T-helper 1 cell treated with Interleukin-12 subunit alpha and Interleukin-12 subunit beta and Interleukin-4 antibody, amounts not matched to agents 30 μg/mL and 1 μg/mL, for 36 hours (primary cell): ENCODE data around the gene RBM42.

ENCODE experiments used
- H3K27ac Mint-ChIP-seq: one replicate; pipeline ENCODE4 v1.8.0; 2021; ENCODE audit warnings: mild to moderate bottlenecking, mixed read lengths
- H3K27me3 Mint-ChIP-seq: one replicate; pipeline ENCODE4 v1.8.0; 2021; ENCODE audit warnings: low read depth, mixed read lengths
- H3K36me3 Mint-ChIP-seq: one replicate; pipeline ENCODE4 v1.8.0; 2021; ENCODE audit warnings: low read depth, mixed read lengths
- H3K4me1 Mint-ChIP-seq: one replicate; pipeline ENCODE4 v1.8.0; 2021; ENCODE audit warnings: low read depth, mixed read lengths
- H3K4me3 Mint-ChIP-seq: one replicate; pipeline ENCODE4 v1.8.0; 2021; ENCODE audit warnings: mild to moderate bottlenecking, moderate library complexity, mixed read lengths
- H3K9me3 Mint-ChIP-seq: one replicate; pipeline ENCODE4 v1.8.0; 2021; ENCODE audit warnings: mixed read lengths

Gene RBM42

DNA sequence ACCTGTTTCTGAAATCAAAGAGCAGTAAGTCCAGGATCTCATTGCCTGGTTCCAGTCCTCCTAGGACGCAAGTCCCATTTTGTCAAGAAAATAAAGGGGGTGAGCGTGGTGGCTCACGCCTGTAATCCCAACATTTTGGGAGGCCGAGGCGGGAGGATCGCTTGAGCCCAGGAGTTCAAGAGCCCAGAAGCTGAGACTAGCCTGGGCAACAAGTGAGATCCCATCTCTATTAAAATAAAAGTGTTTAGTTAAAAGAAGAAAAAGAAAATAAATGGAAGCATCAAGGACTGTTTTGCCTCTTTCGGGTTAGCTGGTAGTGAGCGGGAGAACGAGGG is 16.6 kb upstream of the RBM42 start:
- H3K36me3 Mint-ChIP-seq = peaks cover 10% of the 10 kb centered on the region

DNA sequence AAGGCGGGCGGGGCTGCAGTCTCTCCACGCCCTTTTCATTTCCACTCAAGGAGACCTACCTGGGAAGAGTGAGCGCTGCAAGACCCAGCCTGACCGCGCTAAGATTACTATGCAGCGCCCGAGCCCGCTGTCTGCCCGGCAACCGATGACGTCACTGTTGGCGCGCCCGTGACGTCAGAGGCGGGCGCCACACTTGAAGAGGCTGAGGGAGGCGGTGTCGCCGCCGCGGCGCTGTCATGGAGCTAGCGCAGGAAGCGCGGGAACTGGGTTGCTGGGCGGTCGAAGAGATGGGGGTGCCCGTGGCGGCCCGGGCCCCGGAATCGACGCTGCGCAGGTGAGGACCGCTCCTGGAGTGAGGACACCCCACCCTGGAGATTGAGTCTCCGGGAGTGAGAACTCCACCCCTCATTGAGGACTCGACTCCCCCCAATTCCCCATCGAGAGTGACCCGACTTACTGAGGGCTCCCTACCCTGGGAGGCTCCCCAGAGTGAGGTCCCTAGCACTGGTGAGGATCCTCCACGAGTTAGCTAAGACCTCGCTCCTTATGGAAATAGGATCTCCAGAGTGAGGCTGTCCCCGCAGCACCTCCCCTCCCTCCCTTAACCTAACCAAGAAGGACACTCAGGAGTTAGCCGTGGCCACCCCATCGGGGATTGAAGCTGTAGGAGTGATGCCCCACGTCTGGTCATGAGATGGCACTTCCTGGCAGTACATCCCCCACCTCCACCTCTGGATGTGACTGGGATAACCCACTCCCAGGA is 16.1 kb upstream of the RBM42 start, which contains the start of gene HAUS5:
Gene HAUS5 (plus strand): TSS at position 177 of the 763 bp plus-strand sequence. CDS start 60 bp downstream, at position 237.
- Mint-ChIP-seq H3K4me3 (peak within 1 kb of the TSS; percentile 87), H3K36me3 (peaks cover 10% of the 10 kb centered on the region), H3K27me3 (no peaks in the 10 kb centered on the region), H3K27ac (peak within 1 kb of the TSS; percentile 93), H3K4me1 (peaks cover 23% of the 10 kb centered on the region), H3K9me3 (peaks cover 13% of the 10 kb centered on the region)

More for the DNA sequence above, 16.6 kb upstream of the RBM42 start:
- Mint-ChIP-seq H3K9me3 (peaks cover 13% of the 10 kb centered on the region), H3K27me3 (no peaks in the 10 kb centered on the region), H3K4me3 (peak overlapping the region; percentile 87), H3K27ac (peak overlapping the region; percentile 93), H3K4me1 (peaks cover 23% of the 10 kb centered on the region)

DNA sequence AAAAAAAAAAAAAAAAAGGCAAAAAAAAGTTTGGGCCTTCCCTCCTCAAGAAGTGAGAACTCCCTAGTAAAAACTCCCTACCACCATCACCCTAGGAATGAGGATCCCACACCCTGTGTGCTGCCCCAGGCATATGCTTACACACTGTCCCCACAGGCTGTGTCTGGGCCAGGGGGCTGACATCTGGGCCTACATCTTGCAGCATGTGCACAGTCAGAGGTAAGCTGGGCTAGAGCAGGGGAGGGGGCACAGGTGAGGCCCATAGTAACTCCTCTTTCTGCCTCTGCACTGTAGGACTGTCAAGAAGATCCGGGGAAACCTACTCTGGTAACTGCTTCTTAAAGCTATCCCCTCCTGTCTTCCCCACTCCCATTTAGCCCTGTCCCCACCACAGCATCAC is 15.3 kb upstream of the RBM42 start:
- H3K36me3 Mint-ChIP-seq = peaks cover 4% of the 10 kb centered on the region
- peaks cover 7% of the 10 kb centered on the region for H3K9me3 Mint-ChIP-seq
- peaks cover 23% of the 10 kb centered on the region for H3K4me1 Mint-ChIP-seq
- peak overlapping the region; percentile 77 for H3K27ac Mint-ChIP-seq
- H3K4me3 Mint-ChIP-seq = peak overlapping the region; percentile 87
- H3K27me3 Mint-ChIP-seq = no peaks in the 10 kb centered on the region

DNA sequence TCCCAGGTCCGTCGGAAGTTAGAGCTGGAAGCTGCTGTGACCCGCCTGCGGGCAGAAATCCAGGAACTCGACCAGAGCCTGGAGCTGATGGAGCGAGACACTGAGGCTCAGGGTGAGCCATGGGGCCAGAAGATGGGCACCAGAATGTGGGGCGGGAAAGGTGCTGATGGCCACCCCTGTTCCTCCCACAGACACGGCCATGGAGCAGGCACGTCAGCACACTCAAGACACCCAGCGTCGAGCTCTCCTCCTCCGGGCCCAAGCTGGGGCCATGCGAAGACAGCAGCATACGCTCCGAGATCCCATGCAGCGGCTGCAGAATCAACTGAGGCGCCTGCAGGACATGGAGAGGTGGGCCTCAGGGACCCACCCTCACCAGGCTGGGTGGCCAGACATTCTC is 13.8 kb upstream of the RBM42 start:
- Mint-ChIP-seq H3K4me1 (peaks cover 16% of the 10 kb centered on the region), H3K4me3 (no peak overlapping the region), H3K9me3 (no peaks in the 10 kb centered on the region), H3K27ac (no peak overlapping the region), H3K27me3 (no peaks in the 10 kb centered on the region), H3K36me3 (peaks cover 2% of the 10 kb centered on the region)

DNA sequence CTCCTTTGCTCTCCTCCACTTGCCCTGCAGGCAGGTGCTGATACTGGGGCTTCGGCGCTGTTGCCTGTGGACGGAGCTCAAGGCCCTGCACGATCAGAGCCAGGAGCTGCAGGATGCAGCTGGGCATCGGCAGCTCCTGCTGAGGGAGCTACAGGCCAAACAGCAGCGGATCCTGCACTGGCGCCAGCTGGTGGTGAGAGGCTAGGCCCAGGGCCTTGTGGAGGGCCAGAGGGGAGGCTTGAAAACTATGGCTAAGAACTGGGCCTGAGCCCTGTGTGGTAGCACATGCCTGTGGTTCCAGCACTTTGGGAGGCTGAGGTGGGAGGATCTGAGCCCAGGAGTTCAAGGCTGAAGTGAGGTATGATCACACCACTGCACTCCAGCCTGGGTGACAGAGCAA is 10.0 kb upstream of the RBM42 start:
- Mint-ChIP-seq H3K4me3 (no peak overlapping the region), H3K27me3 (no peaks in the 10 kb centered on the region), H3K36me3 (peaks cover 12% of the 10 kb centered on the region), H3K9me3 (no peaks in the 10 kb centered on the region), H3K27ac (no peak overlapping the region), H3K4me1 (no peaks in the 10 kb centered on the region)

DNA sequence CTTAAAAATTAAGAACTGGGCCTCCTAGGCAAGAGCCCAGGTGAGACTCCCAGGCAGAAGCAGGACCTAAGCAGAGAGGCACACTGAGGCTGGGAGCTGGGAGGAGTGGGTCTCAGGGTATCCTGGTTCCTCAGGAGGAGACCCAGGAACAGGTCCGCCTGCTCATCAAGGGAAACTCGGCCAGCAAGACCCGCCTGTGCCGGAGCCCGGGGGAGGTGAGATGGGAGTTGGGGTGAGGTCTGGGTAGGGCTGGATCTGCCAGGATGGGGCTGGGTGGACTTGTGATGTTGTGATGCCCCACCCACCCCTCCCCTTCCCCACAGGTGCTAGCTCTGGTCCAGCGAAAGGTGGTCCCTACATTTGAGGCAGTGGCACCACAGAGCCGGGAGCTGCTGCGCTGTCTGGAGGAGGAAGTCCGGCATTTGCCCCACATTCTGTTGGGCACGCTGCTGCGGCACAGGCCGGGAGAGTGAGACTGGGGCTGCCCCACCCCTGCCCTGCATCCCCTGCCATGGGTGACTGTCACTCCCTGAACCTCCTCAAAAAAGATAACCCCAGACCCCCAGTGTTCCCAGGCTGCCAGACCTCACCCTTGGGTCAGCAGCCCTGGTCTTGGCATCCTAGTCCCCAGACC is 9.4 kb upstream of the RBM42 start:
- Mint-ChIP-seq H3K36me3 (peaks cover 12% of the 10 kb centered on the region), H3K4me3 (no peak overlapping the region), H3K27ac (no peak overlapping the region), H3K9me3 (no peaks in the 10 kb centered on the region), H3K4me1 (no peaks in the 10 kb centered on the region), H3K27me3 (no peaks in the 10 kb centered on the region)

DNA sequence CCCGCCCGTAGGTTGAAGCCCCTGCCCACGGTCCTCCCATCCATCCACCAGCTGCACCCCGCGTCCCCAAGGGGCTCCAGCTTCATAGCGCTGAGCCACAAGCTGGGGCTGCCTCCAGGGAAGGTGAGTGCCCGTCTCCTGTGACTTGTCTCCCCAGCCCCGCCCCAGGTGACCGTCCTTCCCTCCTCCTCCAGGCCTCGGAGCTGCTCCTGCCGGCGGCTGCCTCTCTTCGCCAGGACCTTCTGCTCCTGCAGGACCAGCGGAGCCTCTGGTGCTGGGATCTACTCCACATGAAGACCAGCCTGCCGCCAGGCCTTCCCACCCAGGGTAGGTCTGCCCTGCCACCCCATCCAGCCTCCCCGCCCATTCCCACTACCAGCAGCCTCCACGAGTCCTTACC is 8.8 kb upstream of the RBM42 start:
- H3K4me3 Mint-ChIP-seq = no peak overlapping the region
- no peaks in the 10 kb centered on the region for H3K4me1 Mint-ChIP-seq
- no peaks in the 10 kb centered on the region for H3K9me3 Mint-ChIP-seq
- H3K36me3 Mint-ChIP-seq = peaks cover 12% of the 10 kb centered on the region
- no peaks in the 10 kb centered on the region for H3K27me3 Mint-ChIP-seq
- H3K27ac Mint-ChIP-seq = no peak overlapping the region

DNA sequence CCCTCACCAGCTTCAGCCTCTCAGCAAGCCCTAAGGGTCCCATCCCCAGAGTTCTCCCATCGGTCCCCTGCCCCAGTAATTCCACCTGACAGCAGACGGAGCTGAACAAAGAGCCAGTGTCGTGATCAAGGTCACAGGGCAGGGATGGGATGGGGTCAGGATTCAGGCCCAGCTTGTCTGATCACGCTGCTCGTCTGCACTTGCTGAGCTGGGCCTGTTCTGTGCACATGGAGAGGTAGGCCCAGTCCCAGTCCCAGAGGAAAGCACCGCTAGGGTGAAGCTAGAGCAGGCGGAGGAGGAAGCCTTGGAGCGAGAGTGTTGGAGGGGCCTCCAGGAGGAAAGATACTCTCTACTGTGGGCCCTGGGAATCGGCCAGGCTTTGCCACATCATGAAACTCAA is 7.1 kb upstream of the RBM42 start:
- peaks cover 10% of the 10 kb centered on the region for H3K36me3 Mint-ChIP-seq
- H3K4me1 Mint-ChIP-seq = no peaks in the 10 kb centered on the region
- no peak overlapping the region for H3K4me3 Mint-ChIP-seq
- H3K27ac Mint-ChIP-seq = no peak overlapping the region
- no peaks in the 10 kb centered on the region for H3K9me3 Mint-ChIP-seq
- H3K27me3 Mint-ChIP-seq = no peaks in the 10 kb centered on the region

DNA sequence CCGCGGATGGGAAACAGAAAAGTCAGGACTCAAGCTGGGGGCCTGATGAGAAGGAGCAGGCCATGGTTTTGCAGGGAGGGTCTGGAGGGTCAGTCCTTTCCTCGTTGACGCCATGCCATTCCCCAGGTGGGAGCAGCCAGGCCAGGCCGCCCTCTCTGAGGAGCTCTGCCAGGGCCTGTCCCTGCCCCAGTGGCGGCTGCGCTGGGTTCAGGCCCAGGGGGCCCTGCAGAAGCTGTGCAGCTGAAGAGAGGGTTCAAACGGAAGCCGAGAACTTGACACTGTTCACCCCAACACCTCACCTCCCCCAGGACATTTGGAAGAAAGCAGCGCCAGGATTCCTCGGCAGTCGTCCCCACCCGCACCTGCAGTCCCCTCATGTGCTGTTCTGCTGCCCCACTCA is 6.1 kb upstream of the RBM42 start:
- H3K4me1 Mint-ChIP-seq = no peaks in the 10 kb centered on the region
- peaks cover 10% of the 10 kb centered on the region for H3K36me3 Mint-ChIP-seq
- H3K27ac Mint-ChIP-seq = no peak overlapping the region
- no peaks in the 10 kb centered on the region for H3K27me3 Mint-ChIP-seq
- no peak overlapping the region for H3K4me3 Mint-ChIP-seq
- H3K9me3 Mint-ChIP-seq = no peaks in the 10 kb centered on the region

DNA sequence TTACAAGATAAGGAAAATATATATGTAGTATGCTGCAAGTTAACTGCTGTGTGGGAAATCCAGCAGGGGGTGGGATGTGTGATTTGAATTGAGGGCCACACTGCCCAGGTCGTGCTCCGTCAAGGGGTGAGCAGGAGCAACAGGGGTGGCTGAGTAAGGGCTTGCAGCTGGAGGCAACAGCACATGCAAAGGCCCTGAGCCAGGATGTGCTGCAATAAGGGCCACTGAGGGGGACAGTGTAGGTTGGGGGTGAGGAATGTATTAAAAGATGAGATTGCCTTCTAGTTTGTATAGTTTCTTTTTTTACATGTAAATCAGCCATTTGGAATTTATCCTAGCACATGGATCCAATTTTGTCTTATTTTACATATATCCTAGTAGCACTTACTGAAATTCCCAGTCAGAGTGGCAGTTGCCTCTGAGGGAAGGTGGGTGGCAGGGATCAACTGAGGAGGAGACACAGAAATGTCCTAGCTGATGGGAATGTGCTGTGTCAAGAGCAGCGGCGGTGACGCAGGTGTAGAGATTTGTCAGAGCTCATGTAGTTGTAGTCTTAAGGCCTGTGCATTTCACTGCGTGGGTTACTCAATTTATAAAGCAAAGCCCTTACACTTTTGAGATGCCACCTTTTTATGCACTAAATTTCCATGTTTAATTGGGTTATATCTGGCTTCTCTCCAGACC is 5.4 kb upstream of the RBM42 start:
- Mint-ChIP-seq H3K9me3 (no peaks in the 10 kb centered on the region), H3K27me3 (no peaks in the 10 kb centered on the region), H3K27ac (no peak overlapping the region), H3K4me1 (peaks cover 4% of the 10 kb centered on the region), H3K4me3 (no peak overlapping the region), H3K36me3 (peaks cover 10% of the 10 kb centered on the region)

DNA sequence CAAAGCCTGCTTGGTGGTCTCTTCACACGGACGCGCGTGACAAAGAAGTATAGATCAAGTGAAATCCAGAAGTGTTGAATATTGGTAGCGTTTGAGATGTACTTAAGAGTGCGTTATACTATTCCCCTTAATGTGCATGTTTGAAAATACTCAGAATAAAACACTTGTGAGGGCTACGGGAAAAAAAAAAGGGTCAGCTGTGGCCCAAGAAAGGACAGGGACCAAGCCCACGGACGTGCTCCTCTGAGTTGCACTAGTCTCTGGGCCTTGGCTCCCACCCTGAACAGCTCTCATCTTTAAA is 622 bp upstream of the RBM42 start:
- no peaks in the 10 kb centered on the region for H3K27me3 Mint-ChIP-seq
- H3K4me3 Mint-ChIP-seq = peak overlapping the region; percentile 100
- H3K36me3 Mint-ChIP-seq = peaks cover 26% of the 10 kb centered on the region
- peak overlapping the region; percentile 100 for H3K27ac Mint-ChIP-seq
- peaks cover 18% of the 10 kb centered on the region for H3K4me1 Mint-ChIP-seq
- no peaks in the 10 kb centered on the region for H3K9me3 Mint-ChIP-seq

DNA sequence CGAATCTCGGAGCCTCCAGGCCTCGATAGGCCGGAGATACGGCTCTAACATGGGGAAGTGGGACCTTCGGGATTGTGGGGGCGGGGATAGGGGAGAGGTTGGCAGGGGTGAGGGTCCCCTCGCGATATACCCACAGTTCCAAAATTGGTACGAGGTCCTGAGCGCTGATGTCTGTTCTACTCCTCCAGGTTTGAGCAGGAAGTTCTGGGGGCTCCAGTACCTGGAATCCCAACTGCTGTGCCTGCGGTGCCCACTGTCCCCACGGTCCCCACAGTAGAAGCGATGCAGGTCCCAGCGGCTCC is 447 bp downstream of the RBM42 start:
- peaks cover 20% of the 10 kb centered on the region for H3K4me1 Mint-ChIP-seq
- peaks cover 27% of the 10 kb centered on the region for H3K36me3 Mint-ChIP-seq
- H3K4me3 Mint-ChIP-seq = peak overlapping the region; percentile 100
- H3K9me3 Mint-ChIP-seq = no peaks in the 10 kb centered on the region
- peak overlapping the region; percentile 100 for H3K27ac Mint-ChIP-seq
- H3K27me3 Mint-ChIP-seq = no peaks in the 10 kb centered on the region

DNA sequence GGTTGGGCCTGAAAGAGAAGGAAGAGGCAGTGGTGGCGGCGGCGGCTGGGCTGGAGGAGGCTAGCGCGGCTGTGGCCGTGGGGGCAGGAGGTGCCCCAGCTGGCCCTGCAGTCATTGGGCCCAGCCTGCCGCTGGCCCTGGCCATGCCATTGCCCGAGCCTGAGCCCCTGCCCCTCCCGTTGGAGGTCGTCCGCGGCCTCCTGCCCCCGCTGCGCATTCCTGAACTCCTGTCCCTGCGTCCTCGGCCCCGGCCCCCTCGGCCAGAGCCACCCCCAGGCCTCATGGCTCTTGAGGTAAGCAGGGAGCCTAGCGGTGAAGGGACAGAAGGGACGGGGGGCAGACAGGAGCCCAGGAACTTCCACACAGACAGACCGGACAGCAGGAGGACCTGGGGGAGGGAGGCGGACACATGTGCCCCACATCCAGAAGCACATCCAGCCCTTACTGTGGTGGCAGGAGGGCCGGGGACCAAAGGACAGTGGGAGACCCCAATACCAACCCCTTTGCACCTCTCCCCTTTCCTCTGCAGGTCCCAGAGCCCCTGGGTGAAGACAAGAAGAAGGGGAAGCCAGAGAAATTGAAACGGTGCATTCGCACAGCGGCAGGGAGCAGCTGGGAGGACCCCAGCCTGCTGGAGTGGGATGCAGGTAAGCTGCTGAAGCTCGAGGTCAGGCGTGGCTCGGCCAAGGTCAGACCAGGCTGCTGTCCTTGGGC is 5.0 kb downstream of the RBM42 start:
- Mint-ChIP-seq H3K4me1 (peaks cover 16% of the 10 kb centered on the region), H3K36me3 (peaks cover 42% of the 10 kb centered on the region), H3K27ac (no peak overlapping the region), H3K4me3 (no peak overlapping the region), H3K27me3 (no peaks in the 10 kb centered on the region), H3K9me3 (no peaks in the 10 kb centered on the region)

DNA sequence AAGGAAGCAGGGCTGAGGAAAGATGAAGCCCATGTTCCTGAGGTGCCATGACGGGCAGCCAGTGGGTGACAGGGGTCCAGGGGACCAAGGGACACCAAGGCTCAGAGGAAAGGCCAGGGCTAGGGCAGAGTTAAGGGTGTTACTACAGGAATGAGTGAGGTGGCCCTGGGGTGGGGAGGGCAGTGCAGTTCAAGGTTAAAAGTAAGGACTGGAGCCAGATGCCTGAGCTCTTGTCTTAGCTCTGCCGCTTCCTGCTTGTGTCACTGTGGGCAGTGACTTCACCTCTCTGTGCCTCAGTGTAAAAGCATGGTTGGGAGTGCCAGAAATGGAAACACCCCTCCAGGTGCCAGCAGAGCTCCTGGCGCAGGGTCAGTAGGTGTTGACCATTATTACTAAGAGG is 7.8 kb downstream of the RBM42 start:
- H3K36me3 Mint-ChIP-seq = peaks cover 33% of the 10 kb centered on the region
- H3K4me3 Mint-ChIP-seq = no peak overlapping the region
- H3K9me3 Mint-ChIP-seq = no peaks in the 10 kb centered on the region
- H3K27ac Mint-ChIP-seq = no peak overlapping the region
- peaks cover 6% of the 10 kb centered on the region for H3K4me1 Mint-ChIP-seq
- H3K27me3 Mint-ChIP-seq = no peaks in the 10 kb centered on the region

DNA sequence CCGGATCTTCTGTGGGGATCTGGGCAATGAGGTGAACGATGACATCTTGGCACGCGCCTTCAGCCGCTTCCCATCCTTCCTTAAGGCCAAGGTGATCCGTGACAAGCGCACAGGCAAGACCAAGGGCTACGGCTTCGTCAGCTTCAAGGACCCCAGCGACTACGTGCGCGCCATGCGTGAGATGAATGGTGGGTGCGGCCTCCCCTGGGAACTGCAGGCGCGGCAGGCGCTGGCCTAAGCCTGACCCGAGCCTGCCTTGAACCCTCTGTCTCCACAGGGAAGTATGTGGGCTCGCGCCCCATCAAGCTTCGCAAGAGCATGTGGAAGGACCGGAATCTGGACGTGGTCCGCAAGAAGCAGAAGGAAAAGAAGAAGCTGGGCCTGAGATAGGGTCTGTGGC is 8.3 kb downstream of the RBM42 start:
- Mint-ChIP-seq H3K27me3 (no peaks in the 10 kb centered on the region), H3K4me3 (no peak overlapping the region), H3K9me3 (no peaks in the 10 kb centered on the region), H3K36me3 (peaks cover 28% of the 10 kb centered on the region), H3K4me1 (peaks cover 5% of the 10 kb centered on the region), H3K27ac (no peak overlapping the region)
